ENCODE data around the gene SP7.
"Not testable (repeated sequence)": the region's sequence is repeated elsewhere in the genome, so short reads cannot be mapped to it uniquely, and the experiment has no call there.

The SP7 gene

DNA sequence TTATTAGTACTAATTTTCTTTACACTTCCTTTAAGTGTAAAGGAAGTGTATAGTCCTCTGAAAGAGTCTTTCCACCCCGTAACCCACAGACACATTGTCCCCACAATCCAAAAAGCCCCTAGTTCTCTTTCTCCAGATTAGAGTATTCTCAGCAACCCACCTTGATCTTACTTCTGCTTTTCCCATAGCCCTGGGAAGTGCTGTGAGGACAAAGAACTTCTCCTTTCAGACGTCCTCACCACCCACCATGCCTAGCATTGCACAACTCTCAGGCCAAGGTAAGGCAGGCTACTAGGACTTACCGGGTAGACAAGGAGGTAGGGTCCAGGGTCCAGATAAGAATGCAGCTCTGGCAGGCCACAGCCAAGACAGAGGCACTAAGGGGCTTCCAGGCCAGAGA is 22.2 kb downstream of the SP7 start:
- no peak for DNase-seq

DNA sequence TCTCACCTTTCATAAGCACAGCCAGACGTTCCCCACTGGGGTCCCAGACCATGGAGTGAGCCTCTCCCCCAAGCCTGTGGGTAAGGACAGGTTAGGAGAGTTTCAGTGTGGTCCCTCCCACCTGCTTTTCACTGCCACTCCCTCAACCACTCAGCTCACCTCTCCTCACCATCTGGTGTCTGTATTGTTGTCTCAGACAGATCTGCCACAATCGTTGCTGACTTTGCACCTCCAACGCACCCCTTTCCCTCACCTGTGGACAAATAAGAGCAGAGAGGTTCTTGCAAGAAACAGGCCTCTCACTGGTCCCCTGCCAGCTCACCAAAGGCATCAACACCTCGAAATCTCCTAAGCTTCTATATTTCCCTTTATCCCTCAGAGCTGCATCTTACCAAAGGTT is 27.9 kb downstream of the SP7 start:
- no peak for DNase-seq

GRCh38 chr12:53306826-53307225 is 29.3 kb downstream of the SP7 start:
- DNase-seq: no peak

DNA sequence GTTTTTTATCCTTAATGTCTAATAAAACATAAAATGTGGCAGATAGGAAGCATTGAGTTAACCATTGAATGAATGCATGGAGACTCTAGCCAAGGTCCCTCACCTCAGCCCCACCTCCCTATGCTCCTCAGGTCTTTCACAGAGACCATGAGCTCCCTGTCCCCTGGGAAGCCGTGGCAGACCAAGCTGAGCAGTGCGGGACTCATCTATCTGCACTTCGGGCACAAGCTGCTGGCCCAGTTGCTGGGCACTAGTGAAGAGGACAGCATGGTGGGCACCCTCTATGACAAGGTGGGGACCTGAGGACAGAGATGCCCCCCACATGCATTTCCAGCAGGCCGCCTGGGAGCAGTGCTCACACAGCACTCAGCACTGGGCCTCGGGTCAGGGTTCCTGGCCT is 33.3 kb downstream of the SP7 start:
- DNase-seq: no peak

DNA sequence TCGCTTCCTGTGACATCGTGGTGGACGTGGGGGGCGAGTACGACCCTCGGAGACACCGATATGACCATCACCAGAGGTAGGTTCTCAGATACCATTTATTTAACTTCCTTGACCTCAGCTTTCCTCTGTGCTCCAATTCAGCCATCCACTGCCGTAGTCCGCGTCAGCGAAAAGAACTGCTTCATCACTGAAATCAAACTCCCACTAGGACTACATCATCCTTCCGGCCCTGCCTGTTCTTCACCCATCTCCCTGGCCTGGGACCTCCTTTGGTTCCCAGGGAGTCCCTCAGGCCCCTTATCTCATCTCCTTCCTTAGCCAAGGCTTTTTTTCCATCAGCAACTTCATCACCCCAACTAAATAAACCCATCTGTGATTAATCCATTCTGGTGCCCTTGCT is 36.0 kb downstream of the SP7 start:
- no peak for DNase-seq

- DNase-seq: peak; percentile 41 to 77 (median 70)
Observed at GRCh38 chr12:53299454-53300180, 36.5 kb downstream of the SP7 start, which contains the start of gene MYG1. MYG1 (plus strand) TSS chr12:53299695; CDS start chr12:53299738, 43 bp downstream.

GRCh38 chr12:53299101-53299453 is 37.1 kb downstream of the SP7 start:
- DNase-seq: peak in 1 of 4 experiments; percentile 24

DNA sequence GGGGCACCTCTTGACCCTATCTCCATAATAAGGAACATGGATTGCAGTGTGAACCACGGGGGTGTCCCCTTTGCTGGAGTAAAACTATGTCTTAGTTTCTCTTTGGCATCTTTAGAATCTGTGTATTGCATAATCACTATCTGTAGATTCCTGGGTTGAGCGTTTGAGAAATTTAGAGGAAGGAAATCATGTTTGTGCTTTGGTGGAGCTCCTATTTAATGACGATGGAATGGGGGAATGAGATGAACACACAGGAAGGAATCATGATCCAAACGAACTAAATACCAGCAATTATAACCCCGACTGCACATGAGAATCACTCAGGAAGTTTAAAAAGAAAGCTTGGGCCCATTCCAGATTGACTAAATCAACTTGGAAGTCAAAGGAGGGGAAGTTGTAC is 38.0 kb downstream of the SP7 start:
- DNase-seq: no peak

DNA sequence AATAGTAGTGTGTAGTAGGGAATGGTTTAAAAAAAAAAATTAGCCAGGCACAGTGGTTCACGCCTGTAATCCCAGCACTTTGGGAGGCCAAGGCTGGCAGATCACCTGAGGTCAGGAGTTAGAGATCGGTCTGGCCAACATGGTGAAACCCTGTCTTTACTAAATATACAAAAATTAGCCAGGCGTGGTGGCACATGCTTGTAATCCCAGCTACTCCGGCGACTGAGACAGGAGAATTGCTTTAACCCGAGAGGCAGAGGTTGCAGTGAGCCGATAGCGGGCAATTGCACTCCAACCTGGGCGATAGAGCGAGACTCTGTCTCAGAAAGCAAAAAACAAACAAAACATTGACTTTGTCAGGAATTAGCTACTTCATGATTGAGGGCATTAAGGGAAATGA is 39.0 kb downstream of the SP7 start:
- not testable (repeated sequence) for DNase-seq

GRCh38 chr12:53295891-53296219 is 40.3 kb downstream of the SP7 start:
- no peak for DNase-seq

DNA sequence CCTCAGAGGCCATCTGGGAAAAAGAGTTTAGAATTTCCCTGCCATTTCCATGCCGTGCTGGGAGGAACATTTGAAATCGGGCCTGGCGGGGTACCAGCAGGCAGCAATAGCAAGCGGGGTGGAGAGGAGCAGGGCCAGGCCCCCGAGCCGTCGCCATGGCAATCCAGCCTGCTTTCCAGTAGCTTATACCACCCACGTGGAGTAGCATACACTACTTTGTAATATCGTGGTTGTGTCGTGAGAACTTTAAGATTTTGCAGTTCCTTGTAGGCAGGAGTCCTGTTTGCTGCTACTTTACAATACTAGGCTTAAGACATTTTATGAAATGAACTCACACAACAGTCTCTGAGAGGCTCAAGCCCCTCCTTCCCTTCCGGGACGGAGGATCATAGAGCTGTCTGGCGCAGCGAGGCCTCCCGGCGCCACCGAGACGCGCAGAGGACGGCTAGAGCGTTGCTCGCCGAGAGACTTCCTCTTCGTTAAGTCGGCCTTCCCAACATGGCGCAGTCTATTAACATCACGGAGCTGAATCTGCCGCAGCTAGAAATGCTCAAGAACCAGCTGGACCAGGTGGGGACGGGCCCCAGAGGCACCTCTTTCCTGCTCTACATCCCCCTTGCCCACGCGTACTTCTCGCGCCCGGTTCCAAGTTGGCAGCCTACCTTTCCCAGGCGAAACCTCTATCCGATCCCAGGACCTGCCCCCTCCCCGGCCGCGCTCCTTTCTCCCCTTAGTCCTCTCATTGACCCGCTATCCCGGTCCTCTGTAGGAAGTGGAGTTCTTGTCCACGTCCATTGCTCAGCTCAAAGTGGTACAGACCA is 40.9 kb downstream of the SP7 start, which contains the start of gene PFDN5:
PFDN5 (plus strand) TSS at position 473 of the 821 bp plus-strand sequence; CDS start at position 499, 26 bp downstream.
- peak; percentile 55 to 81 (median 76) for DNase-seq

DNA sequence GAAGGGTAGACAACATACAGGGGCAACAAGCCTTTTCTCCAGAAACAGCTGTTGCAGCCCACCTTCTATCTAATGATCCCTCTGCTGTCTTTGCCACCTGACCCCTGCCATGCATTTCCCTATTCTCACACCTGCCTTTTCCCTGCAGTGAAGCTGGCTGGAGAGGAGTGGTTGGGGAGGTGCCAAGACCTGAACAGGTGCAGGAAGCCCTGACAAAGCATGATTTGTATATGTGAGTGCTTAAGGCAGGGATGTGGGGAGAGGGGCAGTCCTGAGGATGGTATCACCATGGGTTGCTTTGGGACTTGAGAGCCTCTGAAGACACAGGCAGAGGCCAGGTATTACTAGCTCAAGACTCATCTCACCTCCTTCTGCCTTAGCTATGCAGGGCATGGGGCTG is 43.7 kb downstream of the SP7 start:
- DNase-seq: no peak

- DNase-seq: no peak
Observed at GRCh38 chr12:53290661-53291060, 45.5 kb downstream of the SP7 start.

- DNase-seq: no peak
Observed at GRCh38 chr12:53289891-53290290, 46.3 kb downstream of the SP7 start.

- DNase-seq: no peak
Observed at GRCh38 chr12:53288322-53288721, 47.8 kb downstream of the SP7 start.

DNA sequence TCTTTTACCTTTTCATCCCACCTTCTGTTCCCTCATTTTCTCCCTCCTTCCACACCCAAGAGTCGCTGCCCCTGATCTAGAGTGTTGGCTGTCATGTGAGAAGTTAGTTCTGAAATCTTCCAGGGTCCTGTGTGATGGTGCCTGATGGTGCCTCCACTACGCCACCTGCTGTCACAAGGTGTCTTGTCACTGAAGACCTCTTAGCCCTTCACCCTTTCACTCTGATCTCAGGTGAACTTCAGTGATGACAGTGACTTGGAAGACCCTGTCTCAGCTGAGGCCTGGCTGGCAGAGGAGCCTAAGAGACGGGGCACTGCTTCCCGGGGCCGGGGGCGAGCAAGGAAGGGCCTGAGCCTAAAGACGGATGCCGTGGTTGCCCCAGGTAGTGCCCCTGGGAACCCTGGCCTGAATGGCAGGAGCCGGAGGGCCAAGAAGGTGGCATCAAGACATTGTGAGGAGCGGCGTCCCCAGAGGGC is 48.4 kb downstream of the SP7 start:
- DNase-seq: peak; percentile 40 to 64 (median 50)

GRCh38 chr12:53286448-53286847 is 49.7 kb downstream of the SP7 start:
- no peak for DNase-seq

GRCh38 chr12:53279888-53280498 is 56.2 kb downstream of the SP7 start:
- DNase-seq: no peak

DNA sequence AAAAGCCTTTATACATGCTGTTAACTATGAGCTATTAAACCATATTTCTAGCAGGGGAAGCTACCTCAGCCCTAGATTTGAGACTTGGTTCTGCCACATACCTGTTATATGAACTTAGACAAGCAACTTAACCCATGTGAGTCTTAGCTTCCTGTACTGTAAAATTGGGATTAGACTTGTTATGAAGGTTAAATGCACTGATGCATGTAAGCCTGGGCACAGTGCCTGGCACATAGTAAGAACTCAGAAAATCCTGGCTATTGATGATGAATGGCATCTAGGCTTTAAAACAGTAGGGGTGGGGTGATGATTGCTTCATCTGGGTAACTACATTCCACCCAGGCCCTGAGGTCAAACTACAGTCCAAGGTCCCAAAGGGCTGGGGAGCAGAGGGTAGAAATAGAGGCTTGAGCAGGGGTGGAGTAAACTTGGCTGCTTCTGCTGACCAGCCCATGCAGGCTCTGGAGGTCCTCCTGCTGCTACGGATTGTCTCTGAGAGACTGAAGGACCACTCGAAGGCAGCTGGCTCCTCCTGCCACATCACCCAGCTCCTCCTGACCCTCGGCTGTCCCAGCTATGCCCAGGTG is 56.8 kb downstream of the SP7 start:
- no peak for DNase-seq

DNA sequence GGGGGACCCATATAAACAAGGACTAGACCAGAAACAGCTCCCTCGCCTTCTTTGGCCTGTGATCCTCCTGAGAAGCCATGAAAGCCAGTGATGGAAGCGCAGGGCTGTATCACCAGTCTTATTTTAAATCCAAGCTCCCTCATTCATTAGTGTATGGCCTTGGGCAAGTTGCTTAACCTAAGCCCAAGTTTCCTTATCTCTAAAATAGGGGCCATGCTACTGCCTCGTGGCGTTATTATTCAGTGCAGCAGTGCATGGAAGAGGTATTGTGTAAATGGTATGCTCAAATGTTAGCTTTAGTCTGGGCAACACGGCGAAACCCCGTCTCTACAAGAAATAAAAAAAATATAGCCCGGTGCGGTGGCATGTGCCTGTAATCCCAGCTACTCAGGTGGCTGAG is 58.2 kb downstream of the SP7 start:
- no peak for DNase-seq
